Stimulated activated CD8-positive, alpha-beta memory T cell treated with anti-CD3 and anti-CD28 coated beads, Interleukin-15, amount 100 ng/mL, for 4 hours (primary cell): ENCODE measurements around the gene ZMYM3.

ENCODE experiments used
- DNase-seq, 2 donors: peaks; one replicate each; pipeline ENCODE4 v3.0.0-alpha.2; 2020; ENCODE audit warnings: low read depth in 2 of 2

ZMYM3 gene

GRCh38 chrX:71253253-71254091, 468 bp downstream of the ZMYM3 start:
- no peak for DNase-seq

GRCh38 chrX:71252221-71252620, 1.7 kb downstream of the ZMYM3 start:
- DNase-seq: no peak

DNA sequence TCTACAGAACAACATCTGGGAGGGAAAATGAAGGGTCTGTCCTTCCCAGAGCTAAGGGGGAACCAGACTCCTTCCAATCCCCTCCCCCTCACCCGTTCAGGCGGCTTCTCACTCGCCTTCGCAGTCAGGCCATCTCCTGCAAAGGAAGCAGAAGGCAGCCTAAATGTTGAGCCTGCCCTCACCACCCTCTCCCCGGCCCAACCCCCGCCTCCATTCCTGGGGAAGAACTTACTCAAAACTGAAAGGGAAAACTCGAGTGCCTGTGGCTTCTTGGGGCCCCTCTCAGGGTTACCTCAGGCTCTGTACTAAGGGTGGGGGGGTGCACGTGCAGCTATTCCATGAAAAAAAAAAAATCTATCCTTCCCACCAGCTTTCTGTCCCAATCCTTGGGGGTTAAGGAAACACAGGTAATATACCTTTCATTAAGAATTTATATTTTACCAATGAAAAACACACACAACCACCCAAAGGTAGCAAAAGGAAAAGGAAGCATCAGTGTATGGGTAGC, 2.4 kb downstream of the ZMYM3 start:
- DNase-seq: no peak

DNA sequence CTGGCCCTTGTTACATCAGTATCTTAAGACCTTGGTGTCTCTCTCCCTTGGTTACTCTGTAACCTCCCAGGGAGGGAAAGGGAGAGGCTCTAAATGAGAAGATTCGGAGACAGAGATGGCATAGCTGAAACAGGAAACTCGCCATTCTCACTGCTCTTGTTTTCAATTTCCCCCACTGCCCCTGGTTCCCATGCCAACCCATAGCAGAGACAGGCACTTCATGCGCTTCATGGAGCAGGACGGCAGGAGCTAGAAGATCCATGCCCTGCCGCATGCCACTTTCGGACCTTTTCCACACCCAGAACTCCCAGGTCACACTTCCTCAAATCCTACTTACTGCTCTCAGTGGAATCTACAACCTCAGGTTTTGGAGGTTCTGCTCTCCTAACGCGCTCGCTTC, 3.1 kb downstream of the ZMYM3 start:
- DNase-seq: no peak

DNA sequence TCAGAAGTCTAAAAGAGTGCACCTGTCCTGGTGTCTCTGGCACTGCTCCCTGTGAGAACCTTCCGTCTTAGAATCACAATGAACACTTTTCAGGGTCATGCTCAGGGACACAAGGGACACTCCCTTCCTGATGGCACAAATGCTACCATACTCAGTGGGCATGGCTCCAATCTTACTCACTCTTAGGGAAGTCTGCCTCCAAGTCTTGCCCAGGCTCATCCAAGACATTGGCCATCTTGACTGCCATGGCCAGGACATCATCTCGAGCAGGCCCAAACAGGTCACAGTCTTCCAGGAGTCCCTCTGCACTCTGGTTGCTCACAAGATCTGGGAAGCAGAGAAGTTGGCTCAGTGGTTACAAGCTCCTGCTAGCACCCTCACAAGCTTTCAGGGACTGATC, 8.8 kb downstream of the ZMYM3 start:
- no peak for DNase-seq

DNA sequence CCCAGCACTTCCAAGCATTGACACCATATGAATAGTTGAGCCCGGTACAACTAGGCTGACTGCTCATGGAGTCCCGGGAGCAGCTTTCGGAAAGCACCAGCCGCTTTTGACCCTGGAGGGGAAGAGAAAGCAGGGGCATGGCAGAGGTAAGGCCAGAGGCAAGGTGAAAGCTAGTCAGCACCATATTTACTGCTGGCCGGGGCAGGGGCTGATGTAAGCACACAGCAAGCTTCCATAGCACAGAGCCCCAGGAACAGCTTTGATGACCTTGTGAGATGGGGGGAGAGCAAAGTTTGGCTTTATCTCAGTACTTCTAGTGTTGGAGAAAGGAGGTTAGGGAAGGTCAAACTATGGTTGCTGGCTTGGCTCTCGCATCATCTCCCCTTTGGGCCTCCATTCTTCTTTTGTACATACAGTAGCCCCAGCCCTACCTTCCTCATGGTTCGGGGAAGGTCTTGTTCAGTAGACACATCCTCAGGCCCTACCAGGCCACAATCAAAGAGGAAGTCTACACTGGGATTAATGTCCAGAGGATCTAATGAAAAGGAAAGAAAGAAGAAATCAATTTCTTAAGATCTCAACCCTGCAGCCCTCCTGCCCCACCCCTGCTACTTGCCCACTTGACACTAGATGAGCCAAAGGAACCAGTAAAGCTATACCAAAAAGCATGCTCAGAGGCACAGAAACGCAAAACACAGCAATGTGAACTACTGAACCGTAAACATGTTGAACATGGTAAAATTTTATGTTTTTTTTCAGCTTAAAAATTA, 9.4 kb downstream of the ZMYM3 start:
- DNase-seq: no peak

- DNase-seq: no peak
Measured at GRCh38 chrX:71241301-71241700, 12.6 kb downstream of the ZMYM3 start.

DNA sequence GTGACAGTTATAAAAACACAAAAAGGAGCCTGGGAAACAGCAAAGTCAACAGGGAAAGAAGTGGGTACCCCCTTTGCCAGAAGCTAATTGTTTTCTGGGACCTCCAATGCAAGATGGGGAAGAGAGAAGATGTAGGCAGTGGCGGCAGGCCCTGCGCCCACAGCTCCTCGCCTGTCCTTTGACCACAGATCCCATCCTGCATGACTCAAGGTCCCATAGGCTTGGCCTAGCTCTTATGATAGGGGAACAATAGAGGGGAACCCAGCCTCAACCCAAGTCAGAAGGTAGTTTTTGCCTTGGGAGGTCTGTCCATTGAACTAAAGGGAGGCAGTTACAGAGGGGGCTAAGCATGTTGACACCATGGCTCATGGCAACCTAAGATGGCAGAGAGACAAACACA, 14.2 kb downstream of the ZMYM3 start:
- no peak for DNase-seq

DNA sequence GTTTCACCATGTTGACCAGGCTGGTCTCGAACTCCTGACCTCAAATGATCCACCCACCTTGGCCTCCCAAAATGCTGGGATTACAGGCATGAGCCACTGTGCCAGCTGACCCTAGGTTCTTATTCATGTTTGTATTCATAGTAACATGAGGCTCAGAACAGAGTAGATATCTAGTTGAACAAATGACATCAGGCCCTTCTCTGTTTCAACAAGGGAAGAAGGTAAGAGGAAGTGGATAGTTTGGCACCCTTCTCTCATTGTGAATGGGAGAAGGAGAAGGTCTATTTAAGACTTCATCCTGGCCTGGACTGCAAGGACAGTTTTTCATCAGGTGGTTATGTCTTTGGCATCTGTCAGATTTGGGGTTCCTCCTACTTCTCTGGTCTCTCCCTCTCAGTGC, 17.1 kb downstream of the ZMYM3 start:
- DNase-seq: no peak

DNA sequence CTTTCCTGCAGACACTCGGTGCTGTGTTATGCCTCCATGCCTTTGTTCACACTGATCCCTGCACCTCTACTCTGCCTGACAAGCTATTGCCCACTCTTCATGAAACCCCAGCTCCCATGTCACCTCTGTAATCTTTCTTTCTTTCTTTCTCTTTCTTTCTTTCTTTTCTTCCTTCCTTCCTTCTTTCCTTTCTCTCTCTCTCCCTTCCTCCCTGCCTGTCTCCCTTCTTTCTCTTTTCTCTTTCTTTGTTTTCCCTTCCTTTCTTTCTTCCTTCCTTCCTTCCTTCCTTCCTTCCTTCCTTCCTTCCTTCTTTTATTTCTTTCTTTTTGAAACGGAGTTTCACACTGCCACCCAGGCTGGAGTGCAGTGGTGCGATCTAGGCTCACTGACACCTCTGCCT, 18.5 kb downstream of the ZMYM3 start:
- no peak for DNase-seq

DNA sequence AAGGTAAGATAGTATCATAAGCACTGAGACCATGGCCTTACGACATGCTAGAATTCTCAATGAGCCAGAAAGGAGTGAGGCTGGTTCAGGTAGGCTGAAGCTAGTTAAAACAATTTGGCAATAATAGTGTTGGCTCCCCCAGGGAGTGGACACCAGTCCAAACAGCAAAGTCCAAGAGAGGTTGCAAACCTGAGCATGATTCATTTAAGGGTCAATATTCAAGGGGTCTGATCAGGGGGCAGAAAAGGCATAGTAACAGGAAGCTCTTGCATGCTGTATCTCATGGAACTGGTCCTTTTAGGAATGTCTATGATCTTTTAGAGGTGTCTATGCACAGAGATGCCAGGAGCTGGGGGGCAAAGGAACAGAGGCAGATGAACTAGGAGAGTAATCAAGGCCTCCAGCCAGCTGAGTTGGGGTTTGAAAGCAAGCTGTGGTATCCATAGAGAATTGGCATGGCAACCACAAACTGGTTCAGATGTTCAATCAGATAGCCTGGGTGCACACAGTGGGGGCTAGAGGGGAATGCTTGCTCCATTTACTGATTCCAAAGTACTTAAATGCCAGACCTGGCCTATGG, 25.8 kb downstream of the ZMYM3 start:
- no peak for DNase-seq

DNA sequence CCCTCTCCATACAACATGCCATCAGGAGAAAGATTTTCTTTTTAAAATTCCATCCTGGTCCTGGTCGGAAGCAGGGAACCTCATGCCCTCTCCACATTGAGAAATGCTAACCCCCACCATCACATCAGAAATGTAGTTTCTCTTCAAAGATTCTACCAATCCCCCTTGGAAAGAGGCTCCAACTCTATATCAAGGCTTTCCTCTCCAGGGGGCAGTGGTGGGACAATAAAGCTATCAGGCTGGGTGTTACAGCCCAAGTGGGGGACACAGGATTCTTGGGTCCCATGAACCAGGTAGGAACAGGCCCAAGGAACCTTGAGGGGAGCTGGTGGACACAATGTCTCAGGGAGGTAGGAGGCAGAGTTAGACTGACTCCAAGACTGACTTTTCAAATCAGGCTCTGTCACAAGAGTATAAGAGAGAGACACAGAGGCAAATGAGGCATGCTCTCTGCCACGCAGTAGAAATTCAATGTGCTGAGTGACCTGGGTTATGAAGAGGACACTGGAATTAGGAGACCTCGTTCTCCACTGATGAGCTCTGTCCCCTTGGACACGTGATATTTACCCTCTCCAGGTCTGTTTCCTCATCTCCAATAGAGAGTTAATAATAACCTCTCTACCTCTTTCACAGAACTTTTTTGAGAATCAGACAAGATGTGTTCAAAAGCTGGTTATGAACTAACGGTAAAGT, 26.4 kb downstream of the ZMYM3 start:
- no peak for DNase-seq

DNA sequence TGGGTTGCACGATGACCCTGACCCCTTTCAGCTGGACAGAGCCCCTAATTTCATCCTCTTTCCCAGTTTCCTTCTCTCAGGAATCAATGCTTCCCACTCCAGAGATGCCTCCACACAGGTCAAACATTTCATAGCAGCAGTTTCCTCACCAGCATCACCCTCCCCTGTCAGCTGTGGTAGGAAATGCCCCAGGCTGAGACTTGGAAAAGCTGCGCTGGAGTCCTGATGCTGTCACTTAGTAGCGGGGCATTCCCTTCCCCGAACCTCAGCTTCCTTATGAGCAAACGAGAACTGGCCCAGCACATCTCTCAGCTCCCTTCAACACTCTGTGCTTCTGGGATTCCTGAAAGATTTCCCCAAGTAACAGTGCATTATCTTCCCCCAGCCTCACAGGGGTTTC, 28.3 kb downstream of the ZMYM3 start:
- DNase-seq: no peak

DNA sequence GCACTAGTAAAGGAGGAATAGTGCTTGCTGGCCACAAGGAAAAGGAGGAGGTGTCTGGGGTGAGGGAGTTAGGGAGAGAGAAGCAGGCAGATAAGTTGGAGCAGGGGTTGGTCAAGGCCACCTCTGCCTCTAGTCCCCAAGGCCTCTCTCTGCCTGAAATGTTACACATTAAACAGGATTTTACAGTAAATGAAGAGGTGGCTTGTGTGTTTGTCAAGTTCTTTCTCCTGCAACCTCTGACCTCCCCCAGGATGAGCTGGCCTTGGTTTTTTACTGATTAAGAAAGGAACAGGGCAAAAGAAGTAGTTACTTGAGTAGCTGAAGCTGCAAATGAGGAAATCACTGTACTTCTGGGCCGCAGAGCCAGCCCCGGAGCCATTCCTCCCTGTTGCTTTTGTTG, 28.9 kb downstream of the ZMYM3 start:
- no peak for DNase-seq

GRCh38 chrX:71224098-71224708, 29.7 kb downstream of the ZMYM3 start:
- no peak for DNase-seq

- DNase-seq: no peak
Measured at GRCh38 chrX:71222929-71223328, 31.0 kb downstream of the ZMYM3 start, which contains the start of gene GJB1. GJB1 (plus strand) TSS chrX:71223224; CDS start chrX:71223708, 484 bp downstream.

- no peak for DNase-seq
Measured at GRCh38 chrX:71221145-71221544, 32.8 kb downstream of the ZMYM3 start.

- no peak for DNase-seq
Measured at GRCh38 chrX:71217298-71217697, 36.6 kb downstream of the ZMYM3 start.

- no peak for DNase-seq
Measured at GRCh38 chrX:71216485-71216884, 37.5 kb downstream of the ZMYM3 start.

DNA sequence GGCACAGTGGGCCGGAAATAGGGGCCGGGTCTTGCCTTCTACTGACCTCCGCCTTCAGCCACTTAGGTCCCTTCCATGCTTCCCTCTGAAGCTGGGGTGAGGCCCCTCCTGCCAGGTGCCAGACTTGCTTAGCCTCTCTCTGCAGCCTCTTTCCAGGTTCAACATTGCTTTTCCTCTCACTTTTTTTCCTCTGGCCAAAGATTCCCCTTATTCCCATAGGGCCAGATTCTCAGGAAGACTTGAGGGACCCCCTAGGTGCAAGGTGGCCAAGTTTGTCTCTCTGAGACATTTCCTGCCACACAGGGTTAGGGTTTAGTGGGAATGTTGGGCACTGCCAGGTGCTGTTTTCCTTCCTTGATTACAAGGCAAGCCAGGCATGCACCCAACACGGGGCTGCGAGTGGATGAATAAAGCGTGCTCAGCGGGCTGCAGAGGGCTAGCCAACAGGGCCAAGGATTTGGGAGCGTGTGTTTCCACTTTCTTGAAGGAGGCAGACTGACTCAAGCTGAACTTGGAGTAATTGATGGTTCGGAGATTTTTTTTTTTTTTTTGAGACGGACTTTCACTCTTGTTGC, 38.5 kb downstream of the ZMYM3 start:
- DNase-seq: no peak
